Large intestine (tissue), 3 donors: Measurements from ENCODE around the gene TRIM17. TPM values are rescaled to one million over a fixed set of nuclear protein-coding genes. Genes with fewer than 3 reads are reported as not detected.

Experiments used
- DNase-seq, 2 donors: peaks; one replicate each; pipeline versions ENCODE4 v3.0.0 to v3.0.0-alpha.2; 2013
- H3K27ac ChIP-seq: one replicate; pipeline ENCODE4 v1.5.1; 2013; ENCODE audit warnings: low read length
- H3K27me3 ChIP-seq: 2 replicates; pipeline ENCODE4 v1.6.1; 2013; ENCODE audit warnings: low read length; ENCODE audit not compliant: control insufficient read depth, insufficient read depth
- H3K36me3 ChIP-seq: 2 replicates; pipeline ENCODE4 v1.6.1; 2013; ENCODE audit warnings: low read length; ENCODE audit not compliant: control insufficient read depth, insufficient read depth
- H3K4me1 ChIP-seq: one replicate; pipeline ENCODE4 v1.6.1; 2013; ENCODE audit warnings: low read length; ENCODE audit not compliant: control insufficient read depth, insufficient read depth
- H3K4me3 ChIP-seq: one replicate; pipeline ENCODE4 v1.5.1; 2013; ENCODE audit warnings: low read length
- H3K9me3 ChIP-seq: one replicate; pipeline ENCODE4 v1.6.1; 2013; ENCODE audit warnings: mild to moderate bottlenecking, low read depth, low read length, moderate library complexity; ENCODE audit not compliant: control insufficient read depth
- WGBS: methylation state at CpG from one replicate; pipeline ENCODE4 v1.1.5; 2013; ENCODE audit warnings: low lambda C conversion rate; ENCODE audit not compliant: insufficient coverage; 5-methylcytosine and 5-hydroxymethylcytosine counted together
- polyA plus RNA-seq: library from polyadenylated mRNA; unstranded; fragments of 120-200 nt; gene quantifications from one replicate; pipeline ENCODE4 v1.2.1, GENCODE V29; 2013

TRIM17 gene
- polyA plus RNA-seq, 1 donor: 1.3 TPM

GRCh38 chr1:228373004-228373680 lies 43.5 kb downstream of the TRIM17 start:
- Histone ChIP-seq H3K36me3 (peaks cover 9% of the 10 kb centered on the region), H3K4me1 (peaks cover 46% of the 10 kb centered on the region), H3K27me3 (no peaks in the 10 kb centered on the region), H3K27ac (peak overlapping the region; percentile 36), H3K9me3 (peaks cover 4% of the 10 kb centered on the region), H3K4me3 (peak overlapping the region; percentile 55)
- no peak for DNase-seq
- no CpG with 5 or more reads among the region's 12 CpGs for WGBS

- peak overlapping the region; percentile 55 for H3K4me3 ChIP-seq
- peaks cover 4% of the 10 kb centered on the region for H3K9me3 ChIP-seq
- WGBS: no CpG with 5 or more reads among the region's 34 CpGs
- peaks cover 47% of the 10 kb centered on the region for H3K4me1 ChIP-seq
- peak overlapping the region; percentile 70 for H3K27ac ChIP-seq
- H3K27me3 ChIP-seq: no peaks in the 10 kb centered on the region
- DNase-seq: peak; percentile 90 to 95
- H3K36me3 ChIP-seq: peaks cover 9% of the 10 kb centered on the region
Observed at GRCh38 chr1:228372183-228373003, 44.3 kb downstream of the TRIM17 start.

GRCh38 chr1:228371741-228372182 lies 44.9 kb downstream of the TRIM17 start:
- H3K36me3 ChIP-seq: peaks cover 9% of the 10 kb centered on the region
- no CpG with 5 or more reads among the region's 4 CpGs for WGBS
- H3K4me3 ChIP-seq: peak overlapping the region; percentile 55
- DNase-seq: no peak
- no peaks in the 10 kb centered on the region for H3K27me3 ChIP-seq
- peaks cover 2% of the 10 kb centered on the region for H3K9me3 ChIP-seq
- peaks cover 46% of the 10 kb centered on the region for H3K4me1 ChIP-seq
- peak overlapping the region; percentile 70 for H3K27ac ChIP-seq

GRCh38 chr1:228370941-228371740 lies 45.5 kb downstream of the TRIM17 start:
- Histone ChIP-seq H3K4me1 (peaks cover 46% of the 10 kb centered on the region), H3K4me3 (peak overlapping the region; percentile 55), H3K27me3 (no peaks in the 10 kb centered on the region), H3K9me3 (no peaks in the 10 kb centered on the region), H3K27ac (peak overlapping the region; percentile 70), H3K36me3 (peaks cover 9% of the 10 kb centered on the region)
- peak; percentile 46 to 80 for DNase-seq
- no CpG with 5 or more reads among the region's 50 CpGs for WGBS

- no CpG with 5 or more reads among the region's 10 CpGs for WGBS
- no peak for DNase-seq
- Histone ChIP-seq H3K9me3 (no peaks in the 10 kb centered on the region), H3K36me3 (peaks cover 3% of the 10 kb centered on the region), H3K4me3 (peak overlapping the region; percentile 12), H3K4me1 (peaks cover 46% of the 10 kb centered on the region), H3K27ac (no peak overlapping the region), H3K27me3 (no peaks in the 10 kb centered on the region)
Observed at GRCh38 chr1:228370439-228370940, 46.2 kb downstream of the TRIM17 start.

- no peak for DNase-seq
- Histone ChIP-seq H3K36me3 (peaks cover 4% of the 10 kb centered on the region), H3K4me3 (peak overlapping the region; percentile 12), H3K4me1 (peaks cover 46% of the 10 kb centered on the region), H3K27me3 (no peaks in the 10 kb centered on the region), H3K9me3 (no peaks in the 10 kb centered on the region), H3K27ac (peak overlapping the region; percentile 60)
- WGBS: no CpG with 5 or more reads among the region's 18 CpGs
Observed at GRCh38 chr1:228369608-228370438, 46.8 kb downstream of the TRIM17 start.

GRCh38 chr1:228368801-228369607 lies 47.7 kb downstream of the TRIM17 start:
- H3K36me3 ChIP-seq: peaks cover 2% of the 10 kb centered on the region
- H3K4me1 ChIP-seq: peaks cover 46% of the 10 kb centered on the region
- peak; percentile 40 to 56 for DNase-seq
- peak overlapping the region; percentile 60 for H3K27ac ChIP-seq
- peak overlapping the region; percentile 21 for H3K4me3 ChIP-seq
- no CpG with 5 or more reads among the region's 15 CpGs for WGBS
- H3K9me3 ChIP-seq: no peaks in the 10 kb centered on the region
- no peaks in the 10 kb centered on the region for H3K27me3 ChIP-seq

GRCh38 chr1:228367798-228368791 lies 48.6 kb downstream of the TRIM17 start:
- peak overlapping the region; percentile 57 for H3K27ac ChIP-seq
- H3K36me3 ChIP-seq: peaks cover 2% of the 10 kb centered on the region
- no CpG with 5 or more reads among the region's 25 CpGs for WGBS
- no peaks in the 10 kb centered on the region for H3K27me3 ChIP-seq
- DNase-seq: peak; percentile 91 to 97
- H3K4me3 ChIP-seq: peak overlapping the region; percentile 21
- peaks cover 46% of the 10 kb centered on the region for H3K4me1 ChIP-seq
- no peaks in the 10 kb centered on the region for H3K9me3 ChIP-seq
